ENCODE results near the gene MEPCE.

GRCh38 chr7:100386940-100387339, 42.7 kb upstream of the MEPCE start:
- TF ChIP-seq POLR2A (IDR thresholded peaks at IDR 0.05) (no peak), CTCF (IDR thresholded peaks at IDR 0.05) (no peak)

Measured in right lobe of liver (tissue), 4 donors.